RCC 7860 (cell line): ENCODE data around the gene DSCAM.

Experiments
- DNase-seq: peaks from one replicate; pipeline ENCODE4 v3.0.0-alpha.2; 2015; ENCODE audit warnings: low spot score
- FAIRE-seq: peaks from 2 replicates; lab custom pipeline; 2012; peaks lifted over from hg19 to GRCh38; lab: Jason Lieb, UNC

The DSCAM gene

DNA sequence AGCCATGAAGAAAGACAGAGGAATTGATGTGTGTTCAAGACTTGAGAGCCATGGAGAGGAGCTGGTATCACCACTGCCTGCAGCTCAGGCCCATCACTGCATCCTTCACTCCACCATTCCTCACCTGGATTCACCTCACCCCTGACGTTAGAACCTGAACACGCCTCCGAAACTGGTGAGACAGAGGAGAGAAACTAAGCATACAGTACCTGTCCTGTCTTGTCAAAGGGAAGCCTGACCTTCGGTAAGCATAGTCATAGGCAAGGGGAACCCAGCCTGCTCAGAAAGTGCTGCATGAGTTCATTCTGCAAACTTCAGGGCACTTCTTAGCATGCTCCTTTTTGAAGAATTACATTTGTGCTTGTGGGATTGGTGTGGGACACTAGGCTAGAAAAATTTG, 425.8 kb downstream of the DSCAM start:
- no peak for FAIRE-seq
- no peak for DNase-seq

DNA sequence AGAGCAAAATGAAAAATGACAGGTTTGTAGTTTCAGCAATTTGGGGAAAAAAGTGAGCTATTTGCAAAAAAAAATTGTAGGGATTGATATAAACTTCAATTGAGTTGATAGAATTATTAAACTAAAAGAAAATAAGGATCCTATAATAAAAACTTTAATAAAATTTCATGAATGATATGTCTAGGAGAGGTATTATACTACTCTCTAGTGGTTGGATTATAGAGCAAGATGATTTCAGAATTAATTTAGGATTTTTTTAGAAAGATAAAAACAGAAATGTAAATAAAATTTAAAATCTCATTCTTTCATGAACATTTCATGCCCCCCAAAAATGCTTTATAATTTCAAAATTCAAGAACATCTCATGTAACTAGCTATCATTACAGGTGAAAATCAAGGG, 430.4 kb downstream of the DSCAM start:
- DNase-seq = no peak
- no peak for FAIRE-seq

DNA sequence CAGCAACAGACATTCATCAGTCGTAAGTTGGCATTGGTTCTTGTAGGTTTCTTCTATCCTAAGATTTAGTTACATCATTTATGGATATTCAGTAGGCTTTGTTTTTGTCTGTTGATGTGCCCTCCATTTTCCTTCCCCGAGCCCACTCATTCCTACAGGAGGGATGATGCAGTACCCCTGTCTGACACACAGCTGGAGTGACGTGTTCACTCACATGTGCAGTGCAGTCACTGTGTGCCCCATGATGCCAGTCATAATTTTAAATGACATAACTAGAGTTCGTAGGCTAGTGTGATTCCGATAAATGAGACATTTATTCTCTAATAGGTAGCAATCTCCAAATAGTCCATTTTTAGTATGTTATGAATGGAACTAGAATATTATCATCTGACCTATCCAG, 438.4 kb downstream of the DSCAM start:
- DNase-seq (no peak), FAIRE-seq (no peak)

DNA sequence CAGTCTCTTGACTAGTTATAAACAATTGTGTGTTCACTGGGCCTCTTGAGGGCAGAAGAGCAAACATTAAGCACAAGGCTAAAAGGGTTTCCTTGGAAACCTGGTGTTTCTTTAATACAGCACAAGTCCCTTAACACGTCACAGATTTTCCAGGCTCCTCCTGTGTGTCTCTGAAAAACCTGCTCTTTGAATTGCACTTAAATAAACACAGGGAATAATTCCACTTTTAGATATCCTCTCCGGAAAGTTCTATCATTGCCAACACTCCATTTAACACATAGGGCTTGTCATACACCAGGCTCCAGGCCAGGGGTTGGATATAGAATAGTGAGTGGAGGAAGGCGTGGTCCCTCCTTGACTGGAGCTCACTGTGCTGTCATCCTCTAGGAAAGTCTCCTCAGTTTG, 442.6 kb downstream of the DSCAM start:
- FAIRE-seq = no peak
- DNase-seq = no peak

DNA sequence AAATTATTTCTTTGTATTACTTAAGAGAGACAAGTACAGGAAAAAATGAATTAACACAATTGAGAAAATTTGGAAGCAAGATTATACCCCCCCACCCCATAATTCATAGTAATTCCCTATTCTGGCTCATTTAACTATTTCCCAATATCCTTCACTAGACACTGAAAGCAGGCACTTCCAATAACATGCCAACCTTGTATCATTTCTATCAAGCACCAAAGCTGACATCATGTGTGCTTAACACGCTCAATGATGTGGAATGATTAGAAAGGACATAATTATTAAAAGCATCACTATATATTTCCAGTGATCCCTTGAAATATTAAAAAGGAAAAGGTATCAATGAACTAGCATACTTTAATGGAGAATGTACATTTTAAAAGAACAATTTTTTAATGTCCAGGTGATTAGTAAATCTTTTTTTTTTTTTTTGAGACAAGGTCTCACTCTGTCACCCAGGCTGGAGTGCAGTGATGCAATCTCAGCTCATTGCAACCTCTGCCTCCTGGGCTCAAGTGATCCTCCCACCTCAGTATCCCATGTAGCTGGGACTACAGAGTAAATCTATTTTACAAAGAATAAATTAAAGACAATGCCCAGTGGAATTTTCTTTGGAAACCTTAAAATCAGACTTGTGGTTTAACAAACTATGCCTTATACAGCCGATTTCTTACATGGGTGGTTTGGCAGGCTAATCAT, 443.9 kb downstream of the DSCAM start:
- DNase-seq (no peak), FAIRE-seq (no peak)

DNA sequence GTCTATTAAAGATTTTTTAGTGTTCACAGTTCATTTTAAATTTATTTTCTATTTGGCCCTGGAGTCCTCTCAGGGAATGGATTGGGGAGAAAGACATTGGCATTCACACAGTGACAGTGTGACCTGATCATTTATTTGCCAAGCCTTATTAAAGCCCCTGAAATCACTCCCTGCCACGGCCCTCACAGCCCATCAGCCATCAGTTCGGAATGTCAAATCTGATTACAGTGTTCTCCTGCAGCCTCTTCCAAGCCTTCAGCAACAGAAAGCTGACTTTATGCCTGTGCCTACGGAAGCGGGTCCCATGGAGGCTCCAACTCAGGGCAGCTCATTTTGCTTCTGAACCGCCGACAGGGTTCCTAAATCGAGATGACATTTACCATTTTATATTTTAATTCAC, 451.2 kb downstream of the DSCAM start:
- FAIRE-seq (no peak), DNase-seq (no peak)

DNA sequence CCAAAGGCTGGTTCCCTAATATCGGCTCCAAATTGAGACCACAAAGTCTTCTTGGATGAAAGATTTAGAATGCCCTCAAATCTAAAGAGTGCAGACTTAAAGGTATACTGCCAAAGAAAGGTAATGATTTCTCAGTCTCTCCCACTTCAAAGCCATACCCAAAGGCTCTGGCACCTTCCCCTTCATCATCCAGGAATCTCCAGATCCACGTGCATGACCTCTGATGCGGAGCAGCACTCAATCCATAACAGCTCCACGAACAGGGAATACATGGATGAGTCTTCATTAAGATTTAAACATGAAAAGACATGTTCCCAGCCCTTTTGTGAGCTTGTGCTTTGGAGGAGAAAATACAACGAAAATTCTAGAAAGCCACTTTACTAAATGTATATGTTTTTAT, 453.9 kb downstream of the DSCAM start:
- no peak for FAIRE-seq
- DNase-seq = no peak

DNA sequence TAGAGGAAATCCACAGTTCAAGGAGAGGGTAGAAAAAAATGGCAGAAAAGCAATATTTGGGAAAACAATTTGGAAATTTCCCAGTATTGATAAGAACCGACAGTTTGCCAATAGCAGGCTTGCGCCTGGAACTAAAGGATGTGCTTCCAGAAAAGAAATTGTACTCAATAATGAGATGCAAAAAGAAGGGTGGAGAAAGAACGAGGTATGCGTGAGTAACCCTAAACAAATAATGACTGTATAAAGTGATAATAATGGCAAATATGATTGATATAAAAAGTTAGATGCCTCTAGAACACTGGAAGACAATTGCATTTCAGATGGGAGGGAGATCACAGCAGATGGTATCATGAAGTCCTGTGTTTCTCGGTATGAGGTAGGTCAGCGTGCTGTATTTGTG, 458.9 kb downstream of the DSCAM start:
- DNase-seq (no peak), FAIRE-seq (no peak)

DNA sequence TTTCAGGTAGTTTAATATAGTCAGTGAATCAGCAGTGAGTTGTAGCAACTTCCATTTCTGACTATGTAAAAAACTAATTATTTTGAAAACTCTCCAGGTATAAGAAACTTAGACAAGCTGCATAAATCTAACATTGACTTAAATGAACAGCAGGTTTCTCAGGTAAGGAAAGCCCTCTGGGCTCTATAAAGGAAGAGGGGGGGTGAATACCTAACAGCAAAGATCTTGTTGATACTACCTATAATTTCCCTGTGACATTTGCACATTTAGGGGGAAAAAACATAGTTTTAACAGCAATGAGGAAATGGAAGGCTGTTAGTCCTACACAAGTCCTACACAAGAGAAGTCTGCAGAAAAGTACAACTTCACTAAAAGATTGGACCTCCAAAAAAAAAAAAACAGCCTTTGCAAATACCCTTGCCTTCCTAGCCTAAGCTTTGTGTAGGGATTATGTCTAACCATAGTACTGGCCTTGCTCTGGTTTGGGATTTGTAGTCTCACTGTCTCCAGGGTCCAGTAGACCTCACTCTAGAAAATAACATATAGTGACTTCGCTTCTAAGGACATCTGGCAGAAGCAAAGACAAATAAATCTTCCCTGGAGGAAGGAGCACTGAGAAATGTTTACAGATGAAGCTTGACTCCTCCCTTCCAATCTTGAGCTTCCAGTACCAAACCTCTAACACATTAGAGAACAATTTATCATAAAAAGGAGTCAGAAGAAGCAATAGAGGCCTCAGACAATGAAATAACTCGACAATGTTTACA, 459.8 kb downstream of the DSCAM start:
- DNase-seq = no peak
- no peak for FAIRE-seq

DNA sequence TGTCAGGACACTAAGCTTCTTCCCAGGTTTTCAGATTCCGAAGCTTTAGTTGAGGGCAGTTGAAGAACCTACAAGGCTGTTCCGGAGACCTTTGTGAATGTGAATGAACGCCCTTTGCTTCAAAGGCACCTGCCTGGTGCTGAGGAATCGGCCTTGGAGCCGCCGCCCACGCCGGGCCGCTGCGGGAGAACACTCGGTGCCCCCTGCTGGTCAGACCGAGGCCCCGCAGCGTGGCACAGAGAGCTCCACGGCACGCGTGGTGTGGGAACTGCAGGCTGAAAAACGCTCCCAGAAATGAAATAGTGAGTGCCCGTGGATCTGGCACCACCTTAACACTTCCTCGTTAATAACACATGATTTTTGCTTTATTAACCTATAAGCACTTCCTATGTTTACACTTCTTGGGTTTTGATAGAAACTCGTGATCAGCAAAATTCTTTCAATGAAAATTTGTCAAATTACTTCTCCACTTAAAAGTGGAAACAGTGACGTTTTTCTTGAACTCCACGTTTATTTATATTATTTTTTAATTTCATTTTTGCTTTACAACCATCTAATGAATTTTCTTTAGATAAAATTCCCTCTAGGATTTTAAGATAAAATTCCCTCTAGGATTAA, 460.6 kb downstream of the DSCAM start:
- no peak for FAIRE-seq
- DNase-seq = no peak

DNA sequence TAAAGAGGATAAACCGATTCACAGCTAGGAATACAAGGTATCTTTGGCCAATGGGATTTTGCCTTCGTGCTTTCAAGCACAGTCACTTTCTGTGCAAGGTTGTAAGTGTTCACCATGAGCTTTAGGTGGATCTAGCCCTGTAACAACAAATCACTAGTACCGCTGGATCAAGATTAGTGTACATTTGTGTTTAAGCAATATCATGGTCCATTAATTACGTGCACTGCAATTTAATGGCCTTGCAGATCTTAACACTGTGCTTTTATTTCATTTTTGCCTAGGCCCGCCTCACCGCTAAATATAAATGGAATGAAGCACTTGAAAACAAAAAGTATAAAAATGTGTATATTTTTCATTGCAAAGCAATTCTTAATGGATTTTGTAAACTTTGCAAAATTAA, 461.1 kb downstream of the DSCAM start:
- DNase-seq (no peak), FAIRE-seq (no peak)

DNA sequence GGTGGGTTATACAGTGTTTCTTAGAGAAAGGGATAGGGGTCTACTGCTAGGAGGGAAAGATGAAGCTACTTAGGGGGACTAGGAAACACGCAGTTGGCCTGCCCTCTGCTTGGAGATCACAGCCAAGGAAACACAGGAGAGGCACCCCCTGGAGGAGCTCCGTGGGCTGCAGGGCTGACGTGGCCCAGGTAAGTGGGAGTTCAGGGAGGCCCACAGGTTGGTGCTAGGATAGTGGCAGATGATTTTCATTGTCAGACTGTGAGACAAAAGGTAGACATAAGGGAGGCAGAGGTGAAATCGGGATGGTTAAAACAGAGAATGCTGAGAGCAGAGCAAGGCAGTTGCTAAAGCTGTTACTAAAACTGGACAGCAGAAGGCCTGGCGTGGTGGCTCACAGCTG, 463.0 kb downstream of the DSCAM start:
- DNase-seq (no peak), FAIRE-seq (no peak)

DNA sequence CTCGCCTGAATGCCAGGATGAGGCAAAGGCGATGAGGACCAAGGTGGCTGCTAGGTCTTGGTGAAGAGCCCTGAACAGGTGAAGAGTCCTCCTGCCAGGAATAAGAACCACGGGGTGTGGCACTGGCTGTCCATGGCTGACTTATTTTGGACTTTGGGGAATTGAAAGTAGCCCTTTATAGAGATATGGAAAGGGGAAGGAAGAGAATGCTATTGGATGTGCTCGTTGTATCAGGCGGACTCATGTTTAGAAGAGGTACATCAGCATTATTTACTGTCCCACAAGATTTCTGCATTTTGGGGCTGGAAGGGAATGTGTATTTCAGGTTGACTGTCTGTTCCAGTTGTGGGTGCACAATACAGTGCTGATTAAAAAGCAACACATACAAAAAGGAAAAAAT, 465.8 kb downstream of the DSCAM start:
- no peak for DNase-seq
- FAIRE-seq = no peak

DNA sequence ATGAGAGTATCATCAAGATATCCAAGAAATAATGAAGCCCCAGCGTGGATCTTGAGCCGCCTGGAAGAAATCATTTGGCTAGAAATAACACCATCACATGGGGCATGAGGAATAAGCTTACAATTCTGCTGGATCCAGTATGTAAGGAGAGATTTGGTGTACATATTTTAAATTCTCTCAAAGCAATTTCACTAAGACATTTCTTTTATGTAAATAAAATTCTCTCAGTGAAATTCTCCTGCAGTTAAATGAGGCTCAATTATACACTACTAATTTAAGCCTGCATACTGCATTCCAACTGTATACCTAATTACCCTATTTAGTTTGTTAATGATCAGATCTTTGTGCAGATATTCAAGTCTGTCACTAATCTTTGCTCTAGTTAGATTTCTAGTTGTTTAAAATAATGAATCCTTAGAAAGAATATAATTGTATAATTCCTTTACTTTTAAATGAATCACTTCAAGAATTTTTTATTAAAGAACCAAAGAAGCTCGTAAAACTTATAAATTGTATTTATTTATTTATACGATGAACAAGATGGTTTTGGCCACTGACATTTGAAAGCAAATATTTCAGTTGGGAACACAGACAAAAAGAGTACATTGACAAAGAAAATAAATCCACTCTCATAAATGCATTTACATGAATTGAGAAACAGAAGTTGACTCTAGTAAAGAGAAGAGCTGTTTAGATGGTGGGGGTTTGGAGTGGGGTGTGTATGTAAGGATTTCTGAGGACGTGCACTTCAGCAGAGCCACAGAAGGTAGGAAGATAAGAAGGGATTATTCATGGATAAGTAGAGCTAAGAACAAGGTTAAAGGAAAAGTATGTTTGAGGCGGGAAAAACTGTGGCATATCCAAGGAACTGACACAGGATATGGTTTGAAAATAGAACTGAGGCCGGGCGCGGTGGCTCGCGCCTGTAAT, 466.8 kb downstream of the DSCAM start:
- FAIRE-seq = no peak

DNA sequence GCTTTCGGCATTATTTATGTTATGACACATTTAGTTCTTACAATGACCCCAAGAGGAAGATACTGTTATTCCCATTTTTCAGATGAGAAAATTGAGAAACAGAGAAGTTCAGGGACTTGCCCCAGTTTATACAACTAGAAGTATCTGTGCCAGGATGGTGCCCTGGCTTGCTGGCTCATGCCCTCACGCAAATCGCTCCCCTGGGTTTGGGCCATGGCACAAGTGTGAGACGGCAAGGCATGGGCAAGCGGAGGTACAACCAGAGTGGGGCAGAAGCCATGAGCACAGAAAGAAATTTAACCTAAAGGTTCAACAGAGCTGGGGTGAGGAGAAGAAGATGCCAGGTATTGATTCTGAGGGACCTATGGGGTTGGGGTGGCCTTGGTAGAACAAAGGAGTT, 469.8 kb downstream of the DSCAM start:
- FAIRE-seq (no peak), DNase-seq (no peak)

More for the DNA sequence above, 466.8 kb downstream of the DSCAM start:
- DNase-seq = no peak

DNA sequence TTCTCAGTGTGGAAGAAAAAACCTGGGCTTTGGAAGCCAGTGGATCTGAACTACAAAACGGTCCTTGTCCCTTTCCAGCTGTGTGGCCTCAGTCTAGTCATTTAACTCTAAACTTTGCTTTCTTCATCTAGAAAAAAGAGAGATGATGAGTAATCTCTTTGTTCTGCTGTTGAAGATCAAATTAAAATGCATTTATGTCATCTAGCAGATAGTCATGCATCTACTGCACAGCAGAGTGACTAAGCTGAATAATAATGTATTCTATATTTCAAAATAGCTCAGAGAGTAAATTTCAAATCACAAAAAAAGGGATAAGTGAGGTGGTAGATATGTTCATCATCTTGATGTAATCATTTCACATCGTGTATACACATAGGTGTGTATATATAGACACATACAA, 473.2 kb downstream of the DSCAM start:
- FAIRE-seq = no peak
- no peak for DNase-seq

DNA sequence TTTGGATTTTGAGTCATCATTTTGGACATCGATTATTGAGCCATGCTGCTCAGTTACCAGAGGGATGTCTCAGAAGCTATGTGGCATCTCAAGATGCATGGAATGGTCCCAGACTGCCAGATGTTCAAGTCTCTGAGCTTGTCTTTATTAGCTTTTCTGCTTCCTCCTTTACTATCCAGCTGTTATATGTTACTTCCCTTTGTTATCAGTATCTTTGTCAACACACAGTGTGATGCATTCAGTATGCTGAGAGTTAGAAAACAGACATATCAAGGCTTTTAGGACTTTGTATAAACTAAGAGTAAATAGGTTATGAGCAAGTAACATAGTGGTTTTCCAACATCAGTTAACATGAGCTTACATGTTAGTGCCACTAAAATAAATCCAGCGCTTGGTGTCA, 474.5 kb downstream of the DSCAM start:
- FAIRE-seq (no peak), DNase-seq (no peak)

DNA sequence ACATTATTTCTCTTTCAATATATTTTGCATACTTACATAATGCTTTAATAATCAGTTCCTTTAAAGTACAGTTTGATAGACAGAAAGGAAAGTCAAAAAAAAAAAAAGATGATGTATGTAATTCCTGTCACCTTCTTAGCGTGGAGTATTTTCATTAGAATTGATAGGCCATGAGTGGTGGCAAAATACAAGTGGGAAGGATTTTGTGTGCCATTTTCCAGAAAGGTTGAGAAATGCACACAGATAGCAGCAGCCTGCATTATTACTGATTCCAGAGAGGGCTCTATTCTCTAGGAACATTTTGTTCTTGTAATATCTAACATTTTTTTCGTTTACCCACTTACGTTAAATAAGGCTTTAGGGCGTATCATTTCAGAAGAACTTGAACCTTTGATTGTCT, 475.6 kb downstream of the DSCAM start:
- FAIRE-seq = no peak
- DNase-seq = no peak

DNA sequence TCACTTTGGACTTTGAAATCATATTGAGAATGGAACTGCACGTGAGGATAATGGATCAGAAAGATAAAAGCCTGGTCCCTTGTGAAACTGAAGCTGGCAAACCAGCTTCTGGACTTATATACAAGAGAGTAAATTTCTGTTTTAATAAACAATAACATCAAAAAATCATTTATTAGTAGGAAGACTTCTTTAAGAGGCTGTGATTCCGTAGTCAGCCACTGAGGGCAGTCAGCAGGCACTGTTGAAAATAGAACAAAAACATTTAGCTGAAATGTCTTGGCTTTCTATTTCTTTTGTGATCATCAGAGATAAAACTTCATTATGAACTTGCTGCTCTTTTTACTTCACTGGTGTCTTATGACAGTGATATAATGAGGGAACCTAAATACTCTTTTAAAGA, 490.3 kb downstream of the DSCAM start:
- FAIRE-seq (no peak), DNase-seq (no peak)

DNA sequence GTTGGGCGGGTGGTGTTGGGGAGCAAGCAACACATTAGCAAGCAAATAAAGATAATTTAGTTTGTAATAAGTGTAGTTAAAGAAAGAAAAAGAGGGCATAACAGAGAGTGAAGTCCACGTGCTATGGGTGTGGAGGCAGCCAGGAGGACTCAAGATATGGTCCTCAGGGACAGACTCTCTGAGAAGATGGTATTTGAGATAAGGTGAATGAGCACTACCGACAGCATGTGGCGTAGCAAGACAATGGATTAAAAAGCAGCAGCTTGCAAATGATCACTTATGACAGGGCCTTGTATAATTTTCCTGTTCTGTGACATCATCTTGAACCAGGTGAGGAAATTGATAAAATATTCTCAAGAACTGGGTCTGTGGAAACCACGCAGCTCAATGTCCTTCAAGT, 491.9 kb downstream of the DSCAM start:
- FAIRE-seq (no peak), DNase-seq (no peak)

DNA sequence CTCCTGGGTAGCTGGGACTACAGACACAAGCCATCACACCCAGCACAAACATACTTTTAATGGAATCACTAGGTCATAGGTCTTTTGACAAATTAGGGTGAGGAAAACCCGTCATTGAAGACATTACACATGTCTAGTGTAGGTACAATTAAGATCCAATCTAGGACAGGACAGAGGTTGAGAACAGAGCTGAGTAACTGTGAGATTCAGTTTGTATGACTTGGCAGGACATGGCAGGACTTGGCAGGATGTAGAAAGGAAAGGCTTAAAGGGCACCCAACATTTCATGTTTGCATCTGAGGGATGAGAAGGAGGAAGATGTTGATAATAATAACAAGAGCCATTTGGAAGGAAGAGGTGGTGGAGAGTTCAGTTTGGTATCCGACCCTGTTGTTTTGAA, 496.0 kb downstream of the DSCAM start:
- FAIRE-seq (no peak), DNase-seq (no peak)
